GM18505 (cell line): ENCODE measurements around the gene TMEM94.

Experiments used
- ATAC-seq: cut with Tn5 transposase; IDR thresholded peaks from one replicate; pipeline ENCODE4 v1.9.1; 2021; ENCODE audit not compliant: unreplicated experiment
- POLR2A ChIP-seq: IDR thresholded peaks from 4 replicates; pipeline ENCODE4 v1.6.1; 2011; ENCODE audit warnings: borderline replicate concordance; ENCODE audit not compliant: insufficient read depth, insufficient read length; ENCODE audit errors: extremely low read depth

The TMEM94 gene

DNA sequence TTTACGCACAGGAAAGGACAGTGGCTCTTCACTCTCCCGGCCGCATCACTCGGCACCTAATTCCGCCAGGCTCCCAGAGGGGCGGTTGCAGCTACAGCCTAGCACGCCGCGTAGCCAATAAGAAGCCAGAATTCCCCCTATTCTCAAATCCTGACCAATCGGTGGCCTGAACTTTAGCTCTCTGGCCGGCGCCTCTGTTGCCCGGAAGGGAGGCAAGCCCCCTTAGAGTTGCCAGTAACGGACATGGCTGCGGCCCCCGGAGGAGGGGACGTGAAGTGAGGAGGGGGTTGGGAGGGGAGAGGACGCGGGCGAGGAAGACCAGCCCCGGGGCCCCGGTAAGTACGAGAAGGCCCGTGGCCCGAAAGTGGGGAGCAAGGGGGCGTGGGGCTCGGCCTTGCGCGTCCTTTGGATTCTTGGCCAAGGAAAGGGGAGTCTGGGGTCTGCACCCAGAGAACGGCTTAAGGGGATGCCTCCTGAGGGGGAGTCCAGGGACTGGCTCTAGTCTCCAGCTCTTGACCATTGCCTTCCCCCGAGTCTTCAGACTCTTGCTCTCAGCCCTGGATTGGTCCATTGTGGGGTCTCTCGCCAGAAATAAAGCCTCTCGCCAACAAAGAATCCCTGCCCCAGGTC is at the start of gene TMEM94:
TMEM94 (plus strand) TSS at position 219 of the 630 bp plus-strand sequence. CDS start 15,271 bp downstream, outside the sequence.
- peak; percentile 90 for ATAC-seq
- TF ChIP-seq POLR2A = peak; percentile 72

DNA sequence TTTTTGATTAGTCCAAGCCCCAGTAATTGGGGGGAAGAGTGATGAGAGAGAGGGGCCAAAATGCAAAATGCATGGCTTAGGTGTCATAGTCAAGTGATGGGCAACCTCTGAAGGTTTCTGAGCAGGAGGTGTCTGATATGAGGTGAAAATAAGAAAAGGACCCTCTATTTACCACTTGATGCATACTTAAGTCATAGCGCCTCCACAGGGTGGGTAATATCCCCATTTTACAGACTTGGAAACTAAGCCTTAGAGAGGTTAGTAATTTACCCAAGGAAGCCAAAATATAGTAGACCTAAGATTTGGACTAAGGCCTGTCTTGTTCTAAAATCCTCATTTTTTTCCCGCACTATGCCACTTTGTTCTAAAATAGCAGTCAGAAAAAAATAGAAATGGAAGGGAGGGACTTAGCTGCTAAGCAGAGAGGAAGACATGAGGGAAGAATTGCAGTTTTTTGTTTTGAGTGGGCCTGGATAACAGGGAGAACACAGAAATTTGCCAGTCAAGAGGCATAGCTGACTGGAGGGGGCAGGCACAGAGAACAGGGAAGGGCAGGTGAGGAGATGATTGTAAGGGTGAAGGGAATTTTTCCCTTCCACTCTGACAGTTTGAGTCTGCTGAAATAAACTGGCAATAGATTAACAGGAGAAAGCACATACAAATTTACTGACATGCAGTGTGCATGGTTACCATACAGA is 48.6 kb upstream of the TMEM94 start:
- ATAC-seq = no peak

DNA sequence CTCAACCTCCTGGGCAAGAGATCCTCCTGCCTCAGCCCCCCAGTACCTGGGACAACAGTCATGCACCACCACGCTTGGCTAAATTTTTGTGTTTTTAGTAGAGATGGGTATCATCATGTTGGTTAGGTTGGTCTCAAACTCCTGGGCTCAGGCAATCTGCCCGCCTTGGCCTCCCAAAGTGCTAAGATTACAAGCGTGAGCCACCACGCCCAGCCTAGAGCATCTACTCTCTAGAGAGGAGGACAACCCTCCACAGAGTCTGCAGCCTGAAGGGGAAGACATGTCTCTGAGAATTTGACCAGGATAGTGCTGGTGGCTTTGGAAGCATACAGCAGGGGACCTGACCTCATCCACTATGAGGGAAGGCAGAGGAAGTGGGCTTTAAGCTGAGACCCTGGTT is 46.3 kb upstream of the TMEM94 start:
- no peak for ATAC-seq
- no peak for TF ChIP-seq POLR2A

More for the DNA sequence above, 48.6 kb upstream of the TMEM94 start:
- TF ChIP-seq POLR2A = no peak

DNA sequence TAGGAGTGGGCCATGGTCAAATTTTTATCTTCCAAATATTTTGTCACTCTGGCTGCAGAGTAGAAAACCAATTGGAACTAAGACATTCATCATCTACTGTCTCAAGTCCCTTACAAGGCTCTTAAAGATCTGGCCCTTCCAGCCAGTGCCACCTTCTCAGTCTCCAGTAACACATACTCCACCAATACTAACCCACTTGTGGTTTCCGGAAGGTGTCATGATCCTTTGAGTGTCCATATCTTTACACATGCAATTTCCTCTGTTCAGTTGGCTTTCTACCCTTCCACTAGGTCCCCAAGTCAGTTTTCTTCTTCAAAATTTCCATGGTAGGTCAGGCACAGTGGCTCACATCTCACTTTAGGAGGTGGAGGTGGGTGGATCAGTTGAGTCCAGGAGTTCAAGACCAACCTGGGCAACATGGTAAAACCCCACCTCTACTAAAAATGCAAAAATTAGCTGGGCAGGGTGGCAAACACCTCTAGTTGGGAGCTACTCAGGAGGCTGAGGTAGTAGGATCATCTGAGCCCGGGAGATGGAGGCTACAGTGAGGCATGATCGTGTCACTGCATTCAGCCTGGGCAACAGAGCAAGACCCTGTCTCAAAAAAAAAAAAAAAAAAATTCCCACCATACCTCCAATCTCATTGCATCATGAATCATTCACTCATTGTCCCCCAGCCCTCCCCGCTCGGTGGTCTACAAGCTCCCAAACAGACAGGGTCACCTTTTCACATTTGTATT is 44.9 kb upstream of the TMEM94 start:
- no peak for TF ChIP-seq POLR2A
- no peak for ATAC-seq

DNA sequence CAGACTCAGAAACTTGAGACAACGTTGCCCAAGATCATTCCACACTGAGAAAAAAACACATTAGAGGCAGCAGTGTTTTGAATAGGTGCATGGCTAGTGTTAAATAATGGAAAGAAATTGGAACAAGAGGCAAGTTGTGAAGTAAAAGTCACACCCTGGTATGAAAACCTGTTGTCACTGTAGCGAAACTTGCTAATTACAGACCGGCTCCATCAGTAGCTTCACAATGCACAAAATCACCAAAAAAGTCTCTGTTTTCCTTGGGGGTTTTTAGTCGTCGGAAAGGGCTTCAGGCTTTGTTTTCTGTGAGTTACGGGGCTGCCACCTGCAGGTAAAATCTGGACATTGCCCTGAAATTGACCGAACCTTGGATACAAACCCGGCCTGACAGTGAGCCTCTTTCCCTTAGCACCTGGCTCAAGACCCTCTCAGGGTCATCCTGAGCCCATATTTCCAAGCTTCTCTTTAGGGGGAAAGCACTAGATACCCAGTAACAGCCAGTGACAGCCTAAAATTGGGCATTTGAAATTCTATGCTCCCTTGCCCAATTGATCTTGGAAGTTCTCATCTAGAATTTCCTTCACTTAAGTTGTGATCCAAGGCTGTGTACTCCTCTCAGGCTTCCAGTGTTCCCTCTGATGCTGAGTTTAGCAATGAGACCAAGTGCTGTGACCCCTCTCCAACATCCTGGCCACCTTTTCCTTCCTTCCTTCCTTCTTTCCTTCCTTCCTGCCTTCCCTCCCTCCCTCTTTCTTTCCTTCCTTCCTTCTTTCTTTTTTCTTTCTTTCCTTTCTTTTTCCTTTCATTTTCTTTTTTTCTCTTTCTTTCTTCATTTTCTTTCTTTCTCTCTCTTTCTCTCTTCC is 43.7 kb upstream of the TMEM94 start:
- no peak for ATAC-seq
- TF ChIP-seq POLR2A = no peak

DNA sequence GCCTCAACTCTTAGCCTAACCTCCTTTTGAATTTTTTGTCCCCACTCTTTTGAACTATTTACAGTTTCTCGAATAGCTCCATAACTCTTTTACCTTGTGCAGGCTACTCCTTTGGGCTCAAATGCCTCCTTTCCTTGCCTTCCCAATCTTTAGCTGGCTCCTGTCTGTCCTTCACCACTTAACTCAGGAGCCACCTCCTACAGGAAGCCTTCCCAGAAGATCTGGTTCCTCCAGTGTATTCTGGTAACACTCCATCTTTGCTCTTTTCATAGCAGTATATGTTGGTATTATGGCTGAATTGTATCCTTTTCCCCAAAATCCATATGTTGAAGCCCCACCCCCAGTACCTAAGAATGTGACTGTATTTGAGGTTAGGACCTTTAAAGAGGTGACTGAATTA is 41.9 kb upstream of the TMEM94 start:
- no peak for ATAC-seq
- no peak for TF ChIP-seq POLR2A

DNA sequence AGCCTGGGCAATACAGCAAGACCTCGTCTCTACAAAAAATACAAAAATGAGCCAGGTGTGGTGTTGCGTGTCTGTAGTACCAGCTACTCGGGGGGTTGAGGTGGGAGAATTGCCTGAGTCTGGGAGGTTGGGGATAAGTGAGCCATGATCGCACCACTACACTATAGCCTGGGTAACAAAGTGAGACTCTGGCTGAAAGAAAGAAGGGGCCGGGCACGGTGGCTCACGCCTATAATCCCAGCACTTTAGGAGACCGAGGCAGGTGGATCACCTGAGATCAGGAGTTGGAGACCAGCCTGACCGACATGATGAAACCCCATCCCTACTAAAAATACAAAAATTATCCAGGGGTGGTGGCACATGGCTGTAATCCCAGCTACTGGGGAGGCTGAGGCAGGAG is 40.4 kb upstream of the TMEM94 start:
- ATAC-seq = no peak
- no peak for TF ChIP-seq POLR2A

DNA sequence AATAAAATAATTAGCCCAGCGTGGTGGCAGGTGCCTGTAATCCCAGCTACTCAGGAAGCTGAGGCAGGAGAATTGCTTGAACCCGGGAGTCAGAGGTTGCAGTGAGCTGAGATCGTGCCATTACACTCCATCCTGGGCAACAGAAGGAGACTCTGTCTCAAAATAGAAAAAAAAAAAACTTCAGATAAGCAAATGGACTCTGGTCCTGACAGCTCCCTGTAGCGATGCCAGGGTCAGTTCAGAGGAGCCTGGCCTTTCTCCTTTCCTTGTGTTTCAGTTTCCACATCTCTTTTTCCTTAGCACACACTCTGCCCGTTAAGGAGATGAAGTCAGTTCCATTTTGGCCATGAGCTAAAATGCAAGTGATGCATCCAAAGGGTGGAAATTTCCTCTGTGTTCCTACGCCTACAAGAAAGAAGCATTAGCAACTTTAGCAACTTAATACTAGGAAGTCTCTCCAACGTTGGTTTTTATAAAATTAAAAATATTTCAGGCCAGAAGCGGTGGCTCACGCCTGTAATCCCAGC is 39.3 kb upstream of the TMEM94 start:
- no peak for TF ChIP-seq POLR2A
- no peak for ATAC-seq

DNA sequence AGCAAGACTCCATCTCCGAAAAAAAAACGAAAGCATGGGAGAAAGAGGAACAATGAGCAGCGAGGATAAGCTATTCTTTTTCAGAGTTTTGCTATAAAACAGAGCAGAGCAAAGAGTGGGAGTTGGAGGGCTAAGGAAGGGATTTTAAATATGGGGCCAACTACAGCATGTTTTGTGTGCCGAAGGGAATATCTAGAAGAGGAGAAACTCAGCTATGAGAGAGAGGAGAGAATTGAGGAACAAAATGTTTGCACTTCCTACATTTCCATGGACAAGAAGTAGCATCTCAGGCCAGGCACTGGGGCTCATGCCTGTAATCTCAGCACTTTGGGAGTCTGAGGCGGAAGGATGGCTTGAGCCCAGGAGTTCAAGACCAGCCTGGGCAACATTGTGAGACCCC is 37.9 kb upstream of the TMEM94 start:
- no peak for TF ChIP-seq POLR2A
- ATAC-seq = no peak

DNA sequence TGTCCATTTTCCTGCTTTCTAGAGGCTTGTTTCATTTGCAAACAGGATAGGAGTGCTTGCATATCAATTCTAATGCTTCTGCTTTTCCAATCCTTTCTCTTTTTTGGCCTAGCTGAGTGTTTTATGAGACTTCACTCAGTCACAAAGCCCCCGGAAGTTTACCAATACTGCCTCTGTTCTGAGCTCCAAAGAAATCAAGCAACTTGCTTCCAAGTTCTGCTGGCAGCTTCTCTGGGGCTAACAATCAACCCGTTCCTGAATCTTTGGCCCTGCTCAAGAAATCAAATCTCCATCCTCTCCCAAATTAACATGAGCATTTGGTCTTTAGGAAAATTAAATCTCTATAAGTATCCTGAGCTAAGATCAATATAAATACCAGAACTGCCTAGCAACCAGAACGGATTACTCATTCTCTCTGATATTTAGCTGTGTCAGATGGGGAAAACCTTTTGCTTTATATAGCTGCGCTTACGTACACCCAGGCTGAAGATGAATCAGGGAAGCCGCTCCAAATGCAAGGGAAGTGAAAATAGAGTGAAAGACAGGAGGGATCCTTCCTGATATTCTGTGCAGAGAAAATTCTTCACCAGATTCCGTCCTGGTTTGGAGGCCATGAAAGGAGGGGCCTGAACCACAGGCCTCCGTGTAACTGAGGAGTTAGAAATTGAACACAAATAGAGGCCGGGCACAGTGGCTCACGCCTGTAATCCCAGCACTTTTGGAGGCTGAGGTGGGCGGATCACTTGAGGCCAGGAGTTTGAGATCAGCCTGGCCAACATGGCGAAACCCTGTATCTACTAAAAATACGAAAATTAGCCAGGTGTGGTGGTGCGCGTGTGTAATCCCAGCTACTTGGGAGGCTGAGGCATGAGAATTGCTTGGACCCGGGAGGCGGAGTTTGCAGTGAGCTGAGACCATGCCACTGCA is 27.6 kb upstream of the TMEM94 start:
- ATAC-seq = no peak
- no peak for TF ChIP-seq POLR2A

DNA sequence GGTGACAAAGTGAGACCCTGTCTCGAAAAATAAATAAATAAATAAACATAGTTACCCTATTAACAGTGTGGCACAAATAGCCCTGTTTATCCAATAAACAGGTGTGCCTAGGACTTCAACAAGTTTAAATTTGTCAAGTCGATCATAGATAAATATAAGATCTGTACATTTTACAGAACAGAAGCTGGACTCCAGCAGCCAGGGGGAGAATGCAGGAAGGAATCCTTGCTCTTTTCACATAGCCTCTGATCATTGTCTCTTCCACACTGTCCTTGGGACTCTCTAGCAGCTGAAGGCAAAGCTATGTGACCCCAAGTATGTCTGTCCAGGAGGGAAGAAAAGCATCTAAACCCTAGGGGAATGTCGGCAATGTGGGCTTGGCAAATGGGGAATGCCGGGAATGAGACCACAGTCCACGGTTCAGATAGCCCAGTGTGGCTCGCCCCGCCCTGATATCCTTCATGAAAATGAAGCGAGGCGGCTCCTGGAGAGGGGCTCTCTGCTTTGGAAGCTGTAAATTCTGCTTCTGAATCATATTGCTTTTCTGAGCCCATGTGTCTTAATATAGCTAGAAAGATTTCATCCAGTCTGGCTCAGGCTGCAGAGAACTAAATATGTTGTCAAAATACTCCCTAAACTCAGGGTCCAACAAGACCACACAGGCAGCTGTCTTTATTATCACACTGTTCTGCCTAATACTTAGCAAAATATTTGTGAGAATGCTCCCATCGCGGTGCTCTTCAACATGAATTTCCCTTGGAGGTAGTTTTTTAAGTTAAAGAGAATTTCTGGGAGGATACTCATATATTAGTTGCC is 26.1 kb upstream of the TMEM94 start:
- TF ChIP-seq POLR2A = no peak
- ATAC-seq = no peak
